Thyroid gland (tissue), 4 donors: ENCODE measurements around the gene MBIP. TPM values are rescaled to one million over a fixed set of nuclear protein-coding genes. Genes with fewer than 3 reads are reported as not detected.

Experiments
- DNase-seq, 2 donors: peaks; one replicate each; pipeline ENCODE4 v3.0.0-alpha.2; 2019
- H3K27ac ChIP-seq, 3 donors: fragments of 200-600 bp; sonication (generic); 1 replicate in 2 of 3; 2 replicates in 1 of 3; pipeline ENCODE4 v1.5.1; 2016 to 2019; ENCODE audit warnings: mild to moderate bottlenecking in 1 of 3, moderate library complexity in 1 of 3
- H3K27me3 ChIP-seq: fragments of 200-600 bp; sonication (generic); one replicate; pipeline ENCODE4 v1.5.1; 2019
- H3K36me3 ChIP-seq, 2 donors: fragments of 200-600 bp; sonication (generic); one replicate each; pipeline ENCODE4 v1.5.1; 2016 to 2019
- H3K4me1 ChIP-seq, 2 donors: fragments of 200-600 bp; sonication (generic); one replicate each; pipeline ENCODE4 v1.5.1; 2017 to 2019
- H3K4me3 ChIP-seq, 3 donors: fragments of 200-600 bp; sonication (generic); replicated peaks in 1 of 3; 1 replicate in 2 of 3; 2 replicates in 1 of 3; pipeline ENCODE4 v1.5.1; 2016; ENCODE audit warnings: mild to moderate bottlenecking in 1 of 3
- H3K9me3 ChIP-seq: fragments of 200-600 bp; sonication (generic); one replicate; pipeline ENCODE4 v1.5.1; 2017
- POLR2A ChIP-seq, 2 donors: fragments of 450-650 bp; IDR thresholded peaks; one replicate each; pipeline ENCODE4 v1.6.1; 2017; ENCODE audit warnings: antibody characterized with exemption in 2 of 2, mild to moderate bottlenecking in 2 of 2, moderate library complexity in 1 of 2
- WGBS, 2 donors: methylation state at CpG; one replicate each; pipeline ENCODE4 v1.1.5; 2017; 5-methylcytosine and 5-hydroxymethylcytosine counted together
- intact Hi-C: fragments of 100-400 bp; cut with DNase I; formaldehyde crosslinking; loops from one replicate; pipeline ENCODE4 v1.15.1; 2023
- total RNA-seq, 4 donors: library from RNA; depleted of rRNA; stranded (reverse); fragments of >200 nt; gene quantifications; one replicate each; pipeline ENCODE4 v1.2.3, GENCODE V29; 2016
- TF ChIP-seq, protein P1 (sequence below), 6 experiments: fragments of 200-600 bp in 3 of 6; fragments of 450-650 bp in 3 of 6; sonication (generic) in 3 of 6; IDR thresholded peaks; one replicate each; pipeline ENCODE4 v1.5.1; 2016 to 2019; ENCODE audit warnings: antibody characterized with exemption in 6 of 6, mild to moderate bottlenecking in 2 of 6, inconsistent platforms in 1 of 6, moderate library complexity in 1 of 6

Gene MBIP
- total RNA-seq, 4 donors from 2014 or later: 80.5 to 163 (median 87.3) TPM

DNA sequence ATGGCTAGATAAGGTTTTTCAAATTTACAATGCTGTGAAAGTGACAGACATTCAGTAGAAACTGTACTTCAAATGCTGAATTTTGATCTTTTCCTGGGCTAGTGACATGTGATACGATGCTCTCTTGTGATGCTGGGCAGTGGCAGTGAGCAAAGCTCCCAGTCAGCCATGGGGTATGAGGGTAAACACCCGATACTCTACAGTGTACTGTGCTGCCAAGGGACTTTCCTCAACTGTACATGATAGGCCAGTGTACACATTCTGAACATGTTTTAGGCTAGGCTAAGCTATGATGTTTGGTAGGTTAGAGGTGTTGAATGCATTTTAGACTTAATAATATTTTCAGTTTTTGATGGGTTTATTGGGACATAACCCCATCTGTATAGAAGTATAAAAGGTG, 17.6 kb downstream of the MBIP start:
- no peak for TF ChIP-seq POLR2A (IDR thresholded peaks at IDR 0.05)
- TF ChIP-seq, protein P1, sequence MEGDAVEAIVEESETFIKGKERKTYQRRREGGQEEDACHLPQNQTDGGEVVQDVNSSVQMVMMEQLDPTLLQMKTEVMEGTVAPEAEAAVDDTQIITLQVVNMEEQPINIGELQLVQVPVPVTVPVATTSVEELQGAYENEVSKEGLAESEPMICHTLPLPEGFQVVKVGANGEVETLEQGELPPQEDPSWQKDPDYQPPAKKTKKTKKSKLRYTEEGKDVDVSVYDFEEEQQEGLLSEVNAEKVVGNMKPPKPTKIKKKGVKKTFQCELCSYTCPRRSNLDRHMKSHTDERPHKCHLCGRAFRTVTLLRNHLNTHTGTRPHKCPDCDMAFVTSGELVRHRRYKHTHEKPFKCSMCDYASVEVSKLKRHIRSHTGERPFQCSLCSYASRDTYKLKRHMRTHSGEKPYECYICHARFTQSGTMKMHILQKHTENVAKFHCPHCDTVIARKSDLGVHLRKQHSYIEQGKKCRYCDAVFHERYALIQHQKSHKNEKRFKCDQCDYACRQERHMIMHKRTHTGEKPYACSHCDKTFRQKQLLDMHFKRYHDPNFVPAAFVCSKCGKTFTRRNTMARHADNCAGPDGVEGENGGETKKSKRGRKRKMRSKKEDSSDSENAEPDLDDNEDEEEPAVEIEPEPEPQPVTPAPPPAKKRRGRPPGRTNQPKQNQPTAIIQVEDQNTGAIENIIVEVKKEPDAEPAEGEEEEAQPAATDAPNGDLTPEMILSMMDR (IDR thresholded peaks at IDR 0.05): no peak
- intact Hi-C loops: no loop called here
- DNase-seq: no peak
- Histone ChIP-seq H3K27me3 (no peaks in the 10 kb centered on the region), H3K4me1 (peaks cover 16% of the 10 kb centered on the region in 2 donors), H3K27ac (peak overlapping the region in 1 of 3 donors; percentile 42), H3K9me3 (no peaks in the 10 kb centered on the region), H3K36me3 (peaks cover 22 to 39% of the 10 kb centered on the region in 2 donors), H3K4me3 (no peak overlapping the region)
- WGBS, 2 donors: 93 to 94% methylated on average over 2 of the region's 2 CpGs

DNA sequence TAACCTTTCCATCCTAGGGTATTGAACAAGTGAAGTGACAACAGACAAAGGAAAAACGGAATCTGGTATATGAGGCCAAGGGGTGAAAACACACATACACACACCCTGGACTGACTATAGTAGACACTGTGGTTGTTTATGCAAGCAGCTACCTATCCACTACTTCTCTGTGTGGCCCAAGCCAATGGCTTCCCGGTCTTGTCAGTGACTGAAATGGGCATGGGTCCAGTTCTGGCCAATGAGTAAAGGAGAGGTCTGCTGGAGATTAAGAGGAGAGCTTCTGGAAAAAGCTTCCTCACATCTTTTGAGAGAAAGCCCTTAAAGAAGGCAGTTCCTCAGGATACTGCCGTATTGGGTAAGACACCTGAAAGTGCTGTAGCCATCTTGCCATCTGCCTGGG, 19.3 kb downstream of the MBIP start:
- Histone ChIP-seq H3K4me1 (peaks cover 16% of the 10 kb centered on the region in 2 donors), H3K4me3 (no peak overlapping the region), H3K27me3 (no peaks in the 10 kb centered on the region), H3K9me3 (no peaks in the 10 kb centered on the region), H3K27ac (peak overlapping the region in 2 of 3 donors; percentile 20 to 25), H3K36me3 (peaks cover 25 to 39% of the 10 kb centered on the region in 2 donors)
- 72 to 74% methylated on average over 3 of the region's 3 CpGs for WGBS, 2 donors
- intact Hi-C loops: no loop called here
- no peak for TF ChIP-seq POLR2A (IDR thresholded peaks at IDR 0.05)
- DNase-seq: peak; percentile 45 to 56

DNA sequence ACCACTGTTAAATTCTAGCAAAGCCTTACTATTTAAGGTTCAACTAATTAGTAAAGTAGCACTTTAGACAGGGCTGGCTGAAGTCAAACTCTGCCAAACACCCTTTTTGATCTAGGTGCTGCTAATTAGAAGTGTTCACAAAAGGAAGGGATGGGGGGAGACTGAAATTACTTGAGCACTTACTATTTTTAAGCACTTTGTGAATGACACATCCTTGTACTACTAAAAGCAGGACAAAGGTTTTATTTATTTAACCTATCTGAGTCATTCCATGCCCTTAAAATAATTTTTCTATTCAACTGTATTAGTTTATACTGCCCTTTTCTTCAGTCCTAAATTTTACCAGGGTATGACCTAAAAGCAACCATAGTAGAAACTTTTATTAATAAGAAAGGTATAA, 20.1 kb downstream of the MBIP start:
- peak overlapping the region in 2 of 3 donors; percentile 22 to 38 for H3K27ac ChIP-seq
- H3K4me1 ChIP-seq: peaks cover 16% of the 10 kb centered on the region in 2 donors
- no peaks in the 10 kb centered on the region for H3K9me3 ChIP-seq
- no peak overlapping the region for H3K4me3 ChIP-seq
- peaks cover 25 to 33% of the 10 kb centered on the region in 2 donors for H3K36me3 ChIP-seq
- no peak for DNase-seq
- TF ChIP-seq POLR2A (IDR thresholded peaks at IDR 0.05): no peak
- TF ChIP-seq, protein P1 (IDR thresholded peaks at IDR 0.05): no peak
- H3K27me3 ChIP-seq: no peaks in the 10 kb centered on the region
- intact Hi-C loops: no loop called here

DNA sequence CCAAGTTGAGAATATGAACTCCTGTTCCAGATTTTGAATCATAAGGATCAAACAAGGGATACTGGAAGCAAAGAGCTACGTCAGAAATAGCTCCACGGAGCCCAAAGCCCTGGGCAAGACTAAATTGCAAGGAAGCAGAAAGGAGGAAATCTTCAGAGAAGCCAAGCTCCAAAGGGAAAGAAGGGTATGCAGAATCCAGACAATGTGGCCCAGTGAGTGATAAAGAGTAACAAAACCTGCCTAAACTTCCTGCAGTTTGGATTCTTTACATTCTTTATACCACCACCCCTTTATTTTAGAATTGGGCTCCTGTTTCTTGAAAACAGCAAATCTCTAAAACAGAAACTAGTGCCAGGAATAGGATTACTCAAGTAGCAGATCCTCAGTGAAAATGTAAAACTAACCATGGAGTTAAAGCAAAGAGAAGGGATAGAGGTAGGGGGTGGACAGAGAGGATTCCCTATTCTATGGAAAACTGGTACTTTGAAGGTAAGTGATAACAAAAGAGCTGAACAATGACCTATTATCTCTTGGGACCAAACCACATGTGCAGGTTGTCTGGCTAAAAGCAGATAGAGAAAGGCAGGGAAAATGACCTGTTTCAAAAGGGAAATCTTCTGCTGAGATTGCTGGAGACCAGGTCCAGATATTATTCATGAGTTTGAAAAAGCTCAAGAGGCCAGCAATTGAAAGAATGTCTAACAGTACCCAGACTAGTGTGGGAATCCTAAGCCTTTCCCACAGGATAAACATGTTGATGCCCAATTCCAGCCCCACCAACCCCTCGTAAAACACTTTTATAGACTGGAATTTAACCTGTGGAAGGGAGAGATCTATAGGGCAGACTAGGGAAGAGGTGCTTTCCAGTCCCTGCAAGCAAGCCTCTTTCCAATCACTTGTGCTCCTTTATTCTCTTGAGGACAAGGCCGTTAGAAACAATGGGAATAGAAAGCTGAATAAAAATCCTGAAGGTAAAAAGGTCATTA, 24.5 kb downstream of the MBIP start:
- no peak overlapping the region for H3K4me3 ChIP-seq
- peaks cover 14 to 25% of the 10 kb centered on the region in 2 donors for H3K36me3 ChIP-seq
- TF ChIP-seq, protein P1 (IDR thresholded peaks at IDR 0.05): no peak
- TF ChIP-seq POLR2A (IDR thresholded peaks at IDR 0.05): no peak
- no peak overlapping the region for H3K27ac ChIP-seq
- no peaks in the 10 kb centered on the region for H3K9me3 ChIP-seq
- peaks cover 3 to 9% of the 10 kb centered on the region in 2 donors for H3K4me1 ChIP-seq
- intact Hi-C loops: no loop called here
- no peak for DNase-seq
- WGBS, 2 donors: 64 to 72% methylated on average over 4 of the region's 4 CpGs
- H3K27me3 ChIP-seq: no peaks in the 10 kb centered on the region

DNA sequence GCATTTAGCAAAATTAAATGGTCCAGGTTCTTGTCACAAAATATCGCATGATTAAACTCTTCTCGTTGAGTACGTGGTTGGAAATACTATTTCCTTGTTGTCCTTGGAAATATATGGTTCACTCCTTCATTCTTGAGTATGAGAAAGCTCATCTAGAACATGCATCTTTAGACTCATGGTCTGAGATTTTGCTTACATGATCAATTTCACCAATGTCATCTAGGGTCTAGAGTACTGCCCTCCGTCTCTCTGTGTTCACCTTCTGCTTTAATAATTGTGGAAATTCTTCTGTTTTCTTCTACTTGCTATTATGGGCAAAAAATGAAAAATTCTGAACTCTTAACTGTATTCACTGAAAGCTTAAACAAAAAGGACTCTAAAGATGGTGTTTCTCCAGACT, 25.9 kb downstream of the MBIP start:
- intact Hi-C loops: no loop called here
- Histone ChIP-seq H3K27ac (no peak overlapping the region), H3K9me3 (no peaks in the 10 kb centered on the region), H3K27me3 (no peaks in the 10 kb centered on the region), H3K4me3 (no peak overlapping the region), H3K36me3 (peaks cover 14 to 25% of the 10 kb centered on the region in 2 donors), H3K4me1 (no peaks in the 10 kb centered on the region)
- no peak for TF ChIP-seq POLR2A (IDR thresholded peaks at IDR 0.05)
- no peak for DNase-seq
- 96 to 98% methylated on average over 4 of the region's 4 CpGs for WGBS, 2 donors

DNA sequence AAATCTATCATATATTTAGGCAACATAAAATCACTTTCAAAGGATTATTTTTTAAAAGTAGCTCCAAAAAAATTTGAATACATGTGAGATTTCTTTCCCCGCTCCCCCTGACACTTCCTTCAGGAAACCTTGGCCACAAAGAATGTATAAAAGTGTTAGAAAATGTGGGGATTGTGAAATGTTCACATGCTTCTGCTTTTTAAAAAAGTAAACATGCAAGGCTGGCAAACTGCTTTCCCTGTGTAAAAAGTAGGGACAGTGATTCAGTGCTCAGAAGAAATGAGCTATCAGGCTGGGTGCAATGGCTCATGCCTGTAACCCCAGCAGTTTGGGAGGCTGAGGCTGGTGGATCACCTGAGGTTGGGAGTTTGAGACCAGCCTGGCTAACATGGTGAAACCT, 26.6 kb downstream of the MBIP start:
- TF ChIP-seq, protein P1 (IDR thresholded peaks at IDR 0.05): no peak
- TF ChIP-seq POLR2A (IDR thresholded peaks at IDR 0.05): no peak
- DNase-seq: no peak
- no peaks in the 10 kb centered on the region for H3K4me1 ChIP-seq

More for the DNA sequence above, 26.6 kb downstream of the MBIP start:
- Histone ChIP-seq H3K9me3 (no peaks in the 10 kb centered on the region), H3K4me3 (no peak overlapping the region), H3K27me3 (no peaks in the 10 kb centered on the region), H3K36me3 (peaks cover 11 to 23% of the 10 kb centered on the region in 2 donors), H3K27ac (no peak overlapping the region)
- 0% methylated on average over 1 of the region's 1 CpG for WGBS, 2 donors
- intact Hi-C loops: no loop called here
